ENCODE measurements around the gene SPEG.

DNA sequence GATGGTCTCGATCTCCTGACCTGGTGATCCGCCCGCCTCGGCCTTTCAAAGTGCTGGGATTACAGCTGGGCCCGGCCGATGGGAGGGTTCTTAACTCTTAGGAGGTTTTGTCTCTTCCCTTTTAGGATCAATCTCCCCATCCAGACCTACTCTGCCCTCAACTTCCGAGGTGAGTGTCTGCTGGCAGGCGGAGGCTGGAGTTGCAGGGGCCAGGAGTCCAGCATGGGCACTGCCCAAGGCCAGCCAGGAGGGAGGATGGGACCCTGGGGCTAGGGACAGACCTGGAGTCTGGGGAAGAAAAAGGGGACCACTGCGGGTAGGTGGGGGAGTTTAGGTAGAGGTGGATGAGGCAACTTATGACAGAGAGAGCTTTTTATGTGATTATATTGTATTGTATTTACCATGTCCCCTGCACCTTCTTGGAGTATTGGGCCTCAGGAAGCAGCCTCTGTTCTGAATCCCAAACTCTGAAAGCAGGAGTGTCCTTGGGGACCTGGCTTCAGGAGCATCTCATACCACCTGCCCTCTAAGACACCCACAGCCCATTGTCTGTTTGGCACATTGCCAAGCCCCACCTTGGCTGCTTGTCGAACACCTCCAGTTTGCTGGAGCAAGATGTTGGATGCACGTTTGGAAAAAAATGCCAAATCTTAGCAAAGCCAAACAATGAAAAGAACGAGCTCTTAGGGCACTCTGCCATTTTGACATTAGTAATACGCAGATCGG is 10.8 kb upstream of the SPEG start:
- no peak for TF ChIP-seq GATA2 (IDR thresholded peaks at IDR 0.05; ENCODE audit: low read depth, low read length)
- TF ChIP-seq GATA3 (IDR thresholded peaks at IDR 0.05; ENCODE audit: low read depth, low read length), result no peak
